NCI-H748 treated with DMSO at 0.1 percent for 48 hours (cell line): ENCODE data around the gene CASD1.

ENCODE experiments used
- DNase-seq: peaks from one replicate; lab custom pipeline; 2025; lab: John Stamatoyannopoulos, UW

The CASD1 gene

GRCh38 chr7:94580601-94581000, 71.0 kb downstream of the CASD1 start:
- no peak for DNase-seq

- no peak for DNase-seq
These were observed 74.5 kb downstream of the CASD1 start for GRCh38 chr7:94584113-94584512.

GRCh38 chr7:94588075-94588474, 78.5 kb downstream of the CASD1 start:
- no peak for DNase-seq

GRCh38 chr7:94590526-94591162, 81.0 kb downstream of the CASD1 start:
- no peak for DNase-seq

GRCh38 chr7:94591176-94591575, 81.6 kb downstream of the CASD1 start:
- DNase-seq = no peak

- DNase-seq = no peak
These were observed 85.3 kb downstream of the CASD1 start for GRCh38 chr7:94594882-94595281.

GRCh38 chr7:94595717-94596116, 86.1 kb downstream of the CASD1 start:
- peak; percentile 22 for DNase-seq

- DNase-seq = no peak
These were observed 90.7 kb downstream of the CASD1 start for GRCh38 chr7:94600267-94600666.

GRCh38 chr7:94602181-94602580, 92.6 kb downstream of the CASD1 start:
- DNase-seq = no peak

- no peak for DNase-seq
These were observed 95.4 kb downstream of the CASD1 start for GRCh38 chr7:94605031-94605430.
